GM12865 (cell line): ENCODE measurements around the gene SNORC.

Experiments
- DNase-seq: peaks from one replicate; pipeline ENCODE4 v3.0.0; 2010; ENCODE audit warnings: low read depth
- H3K4me3 ChIP-seq: 2 replicates; pipeline ENCODE4 v1.5.1; 2011; ENCODE audit warnings: mild to moderate bottlenecking, low read depth, low read length, control low read depth
- CTCF ChIP-seq: IDR thresholded peaks from 2 replicates; pipeline ENCODE4 v1.5.1; 2011; ENCODE audit warnings: low read length, control low read depth, low read depth, inconsistent platforms; ENCODE audit not compliant: insufficient read depth; ENCODE audit errors: missing control alignments

The SNORC gene

GRCh38 chr2:232866104-232866503 is 4.0 kb upstream of the SNORC start:
- H3K4me3 ChIP-seq: no peak overlapping the region
- no peak for TF ChIP-seq CTCF
- no peak for DNase-seq

GRCh38 chr2:232869138-232870017 is 686 bp upstream of the SNORC start:
- no peak overlapping the region for H3K4me3 ChIP-seq
- DNase-seq: no peak
- TF ChIP-seq CTCF: no peak

GRCh38 chr2:232870766-232871371 is 805 bp downstream of the SNORC start:
- no peak for TF ChIP-seq CTCF
- no peak for DNase-seq

GRCh38 chr2:232871418-232871834 is 1.4 kb downstream of the SNORC start:
- H3K4me3 ChIP-seq: no peak overlapping the region
- DNase-seq: no peak
- no peak for TF ChIP-seq CTCF

More at GRCh38 chr2:232870766-232871371, 805 bp downstream of the SNORC start:
- no peak overlapping the region for H3K4me3 ChIP-seq

- TF ChIP-seq CTCF: no peak
- DNase-seq: no peak
- H3K4me3 ChIP-seq: no peak overlapping the region
These were observed 2.0 kb downstream of the SNORC start for GRCh38 chr2:232871835-232872736.

- no peak for DNase-seq
- no peak for TF ChIP-seq CTCF
- no peak overlapping the region for H3K4me3 ChIP-seq
These were observed 2.8 kb downstream of the SNORC start for GRCh38 chr2:232872826-232873225.
